Activated T-cell treated with anti-CD3 and anti-CD28 coated beads, Interleukin-2, amount 50 U/mL, for 1 hour (primary cell): ENCODE data around the gene LIPM.

Source experiments
- DNase-seq: peaks from one replicate; pipeline ENCODE4 v3.0.0-alpha.2; 2020

The LIPM gene

GRCh38 chr10:88841316-88842111, 39.0 kb downstream of the LIPM start:
- DNase-seq, result no peak

GRCh38 chr10:88843171-88843570, 40.6 kb downstream of the LIPM start:
- no peak for DNase-seq

- DNase-seq, result no peak
Observed at GRCh38 chr10:88848499-88848898, 46.0 kb downstream of the LIPM start.

GRCh38 chr10:88849234-88849633, 46.7 kb downstream of the LIPM start:
- no peak for DNase-seq

- DNase-seq, result no peak
Observed at GRCh38 chr10:88850712-88851111, 48.2 kb downstream of the LIPM start.

DNA sequence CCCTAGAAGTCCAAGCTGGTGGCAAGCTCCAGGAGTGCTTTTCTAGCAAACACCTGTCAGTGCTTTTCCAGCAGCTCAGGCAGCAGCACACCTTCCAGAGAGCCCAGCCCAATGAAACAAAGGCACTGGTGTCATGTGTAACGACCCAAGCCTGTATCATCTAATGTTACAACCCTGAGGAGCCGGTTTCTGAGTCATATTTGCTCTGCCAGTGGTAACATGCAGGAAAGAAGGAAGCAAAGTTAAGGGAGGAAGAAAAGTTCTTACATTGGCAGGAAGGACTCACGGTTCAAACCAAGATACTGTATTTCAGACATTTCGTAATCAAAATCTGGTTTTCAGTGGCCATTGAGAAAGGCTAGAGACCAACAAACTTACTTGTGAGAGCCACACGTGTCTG, 49.2 kb downstream of the LIPM start, which contains the start of gene ANKRD22:
ANKRD22 (minus strand) TSS at position 139 of the 400 bp plus-strand sequence. CDS start 237 bp downstream, outside the sequence.
- no peak for DNase-seq

GRCh38 chr10:88852327-88852726, 49.8 kb downstream of the LIPM start:
- no peak for DNase-seq

DNA sequence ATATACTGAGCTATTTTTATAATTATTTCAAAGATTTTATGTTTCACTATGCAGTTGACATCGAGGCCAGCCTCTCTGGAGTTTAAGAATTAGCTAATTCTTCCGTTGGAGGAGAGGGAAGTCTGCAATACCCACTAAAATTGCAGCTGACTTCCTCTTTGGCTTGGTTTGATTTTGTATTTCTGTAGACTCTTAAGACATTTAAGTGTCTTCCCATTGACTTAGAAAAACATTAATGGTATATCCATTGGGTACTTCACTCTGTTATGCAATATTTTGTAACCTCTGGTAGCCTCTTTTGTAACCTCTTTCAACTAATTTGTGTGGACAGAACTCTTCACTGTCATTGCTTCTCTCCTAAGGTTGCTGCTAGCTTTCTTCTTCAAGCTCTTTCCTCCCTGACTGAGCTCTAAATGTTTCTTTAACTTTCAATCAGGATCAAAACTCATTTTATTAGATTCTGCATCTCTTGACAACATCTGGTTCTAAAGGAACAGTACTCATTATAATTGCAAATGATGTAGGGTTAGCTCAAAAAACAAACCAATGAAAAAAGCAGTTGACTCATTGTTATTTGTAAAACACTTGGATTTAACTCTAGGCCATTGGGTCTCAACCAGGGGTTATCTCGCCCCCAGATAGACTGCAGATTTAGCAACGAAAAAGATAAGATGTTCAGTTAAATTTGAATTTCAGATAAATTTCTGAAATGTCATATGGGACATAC, 50.8 kb downstream of the LIPM start:
- DNase-seq, result no peak

- no peak for DNase-seq
Observed at GRCh38 chr10:88854684-88855083, 52.2 kb downstream of the LIPM start.

DNA sequence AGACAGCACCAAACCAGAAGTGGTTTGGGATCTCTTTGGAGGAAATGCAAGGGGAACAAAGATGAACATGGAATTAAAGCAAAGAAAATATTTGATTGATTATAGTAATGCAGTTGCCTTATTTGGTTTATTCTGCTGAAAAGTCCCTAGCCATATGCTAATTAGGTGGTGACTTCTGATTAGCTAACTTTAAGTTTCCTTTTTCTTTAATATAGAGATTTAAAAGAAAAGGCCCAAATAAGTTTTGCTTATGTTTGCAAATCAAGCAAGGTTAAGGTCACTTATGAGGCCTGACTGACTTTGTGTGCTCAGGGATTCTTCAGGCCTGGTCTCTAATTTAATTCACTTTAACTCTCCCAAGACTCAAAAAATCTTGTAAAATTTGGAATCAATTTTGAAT, 55.3 kb downstream of the LIPM start:
- no peak for DNase-seq

- DNase-seq, result no peak
Observed at GRCh38 chr10:88858491-88858890, 56.0 kb downstream of the LIPM start.

- DNase-seq, result no peak
Observed at GRCh38 chr10:88861036-88861435, 58.5 kb downstream of the LIPM start.

GRCh38 chr10:88865281-88865876, 62.8 kb downstream of the LIPM start:
- no peak for DNase-seq

DNA sequence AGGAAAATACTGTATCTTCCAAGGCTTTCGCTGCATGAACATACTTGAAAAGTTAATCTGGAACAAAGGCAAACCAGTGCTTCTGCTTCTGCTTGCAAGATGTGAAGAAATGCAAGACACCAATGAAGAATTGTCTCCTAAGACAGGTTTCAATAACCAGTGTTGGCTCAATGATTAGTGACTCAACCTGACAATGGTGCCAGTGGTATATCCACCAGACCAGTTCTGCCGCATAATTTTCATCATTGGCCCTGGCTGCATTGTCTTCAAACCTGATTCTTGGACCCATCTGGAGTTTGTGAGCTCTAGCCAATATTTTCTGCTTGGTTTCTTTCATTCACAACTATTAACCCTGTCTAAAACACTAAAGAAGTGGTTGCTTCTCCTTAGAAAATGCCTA, 63.9 kb downstream of the LIPM start:
- DNase-seq, result no peak

DNA sequence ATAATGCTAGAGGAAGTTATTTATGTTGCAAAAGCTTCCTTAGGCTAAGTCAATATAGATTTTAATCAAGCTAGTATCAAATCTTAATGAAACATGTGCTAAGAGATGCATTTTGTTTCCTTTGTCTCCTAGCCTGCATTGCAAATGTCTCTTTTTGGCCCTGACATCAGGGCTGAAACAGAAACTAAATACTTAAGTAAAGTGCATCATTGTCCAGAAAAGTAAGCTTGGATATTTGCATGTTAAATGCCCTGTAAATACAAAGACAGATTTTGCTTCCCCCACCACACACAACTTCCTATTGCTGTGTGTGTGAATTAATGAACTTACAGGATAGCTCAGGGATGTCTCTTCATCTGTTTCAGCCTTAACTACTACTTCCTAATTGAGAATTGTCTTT, 67.6 kb downstream of the LIPM start:
- no peak for DNase-seq
